GM12878 (cell line): ENCODE results near the gene POLE4. TPM values are rescaled to one million over a fixed set of nuclear protein-coding genes. Genes with fewer than 3 reads are reported as not detected.

Experiments
- ATAC-seq: fragments of 200-7000 bp; cut with Tn5 transposase; 3 replicates; pipeline ENCODE4 v1.9.1; 2020; ENCODE audit warnings: mild to moderate bottlenecking, moderate library complexity
- BruUV-seq: library from RNA; stranded (reverse); fragments of 400-500 nt; replicated peaks from 2 replicates; lab custom pipeline; 2021; lab: Mats Ljungman, UMichigan
- CTCF ChIA-PET: fragments of 300-600 bp; sonication (Branson Sonifier 250); formaldehyde crosslinking; extraction: SDS; loops from one replicate; lab custom pipeline; 2021; ENCODE audit warnings: inconsistent platforms; lab: Yijun Ruan, JAX
- POLR2A ChIA-PET: fragments of 350-600 bp; formaldehyde crosslinking; extraction: SDS; loops from one replicate; lab custom pipeline; 2021; ENCODE audit warnings: inconsistent platforms; lab: Charles Lee
- RAD21 ChIA-PET: fragments of 300-600 bp; sonication (Branson Sonifier 250); formaldehyde crosslinking; loops from one replicate; lab custom pipeline; 2023; ENCODE audit warnings: antibody characterized with exemption; ENCODE audit not compliant: unreplicated experiment; lab: Charles Lee
- SMC1A ChIA-PET: fragments of 300-600 bp; sonication (Branson Sonifier 250); formaldehyde crosslinking; loops from one replicate; lab custom pipeline; 2023; ENCODE audit not compliant: unreplicated experiment, uncharacterized antibody; lab: Charles Lee
- DNase-seq: peaks from one replicate; pipeline ENCODE4 v3.0.0-alpha.2; 2011; ENCODE audit warnings: low read depth, low spot score
- FAIRE-seq: peaks from 3 replicates; lab custom pipeline; 2011; peaks lifted over from hg19 to GRCh38; lab: Jason Lieb, UNC
- H2AFZ ChIP-seq: 2 replicates; pipeline ENCODE4 v1.6.0; 2011; ENCODE audit warnings: low read depth, low read length, control low read depth; ENCODE audit not compliant: control insufficient read depth
- H3K27ac ChIP-seq: 2 replicates; pipeline ENCODE4 v1.5.1; 2011; ENCODE audit warnings: control low read depth; ENCODE audit not compliant: control insufficient read depth, insufficient read depth
- H3K27me3 ChIP-seq, 2 experiments: replicated peaks in 1 of 2; 2 replicates each; pipeline versions ENCODE4 v1.6.0 to v1.6.1; 2011; ENCODE audit warnings: low read length in 1 of 2; ENCODE audit not compliant: control insufficient read depth in 2 of 2, insufficient read depth in 2 of 2
- H3K36me3 ChIP-seq, 2 experiments: 2 replicates each; pipeline ENCODE4 v1.5.1; 2011; ENCODE audit warnings: low read length in 1 of 2; ENCODE audit not compliant: control insufficient read depth in 2 of 2, insufficient read depth in 2 of 2
- H3K4me1 ChIP-seq: 2 replicates; pipeline ENCODE4 v1.6.1; 2011; ENCODE audit warnings: mild to moderate bottlenecking, low read length, moderate library complexity, mixed read lengths; ENCODE audit not compliant: control insufficient read depth, insufficient read depth
- H3K4me2 ChIP-seq: 2 replicates; pipeline ENCODE4 v1.6.0; 2011; ENCODE audit warnings: control low read depth; ENCODE audit not compliant: control insufficient read depth, insufficient read depth
- H3K4me3 ChIP-seq: fragments of 200-600 bp; sonication (generic); 2 replicates; pipeline ENCODE4 v1.5.1; 2016
- H3K79me2 ChIP-seq: 2 replicates; pipeline ENCODE4 v1.6.0; 2011; ENCODE audit warnings: low read length; ENCODE audit not compliant: control insufficient read depth, insufficient read depth
- H3K9ac ChIP-seq: 2 replicates; pipeline ENCODE4 v1.8.0; 2011; ENCODE audit warnings: low read length, control low read depth, mixed read lengths; ENCODE audit not compliant: control insufficient read depth, insufficient read depth
- H3K9me3 ChIP-seq: replicated peaks from 3 replicates; pipeline ENCODE4 v1.5.1; 2011; ENCODE audit warnings: mild to moderate bottlenecking, low read length; ENCODE audit not compliant: control insufficient read depth, insufficient read depth
- H4K20me1 ChIP-seq: 2 replicates; pipeline ENCODE4 v1.6.0; 2011; ENCODE audit not compliant: control insufficient read depth, insufficient read depth
- BMI1 ChIP-seq: fragments of 450-650 bp; IDR thresholded peaks from 2 replicates; pipeline ENCODE4 v1.6.1; 2016; ENCODE audit warnings: mild to moderate bottlenecking, moderate library complexity, borderline replicate concordance
- HDGF ChIP-seq: fragments of 450-650 bp; IDR thresholded peaks from 2 replicates; pipeline ENCODE4 v1.6.1; 2016; ENCODE audit warnings: antibody characterized with exemption
- IRF5 ChIP-seq: fragments of 450-650 bp; IDR thresholded peaks from 2 replicates; pipeline ENCODE4 v1.6.1; 2017; ENCODE audit warnings: borderline replicate concordance
- MAX ChIP-seq: IDR thresholded peaks from 2 replicates; pipeline ENCODE4 v1.6.1; 2012; ENCODE audit warnings: low read depth, low read length, improper control_type of control experiment
- MTA3 ChIP-seq: IDR thresholded peaks from 2 replicates; pipeline ENCODE4 v1.6.1; 2012; ENCODE audit warnings: low read length, inconsistent platforms, borderline replicate concordance
- PAX8 ChIP-seq: fragments of 450-650 bp; IDR thresholded peaks from 2 replicates; pipeline ENCODE4 v1.6.1; 2017; ENCODE audit warnings: mild to moderate bottlenecking, moderate library complexity
- SIX5 ChIP-seq: IDR thresholded peaks from 2 replicates; pipeline ENCODE4 v1.6.1; 2011; ENCODE audit warnings: mild to moderate bottlenecking, low read depth, low read length, moderate library complexity; ENCODE audit not compliant: severe bottlenecking
- SMC3 ChIP-seq: IDR thresholded peaks from 2 replicates; pipeline ENCODE4 v1.6.1; 2011; ENCODE audit warnings: low read length, improper control_type of control experiment, borderline replicate concordance
- ZNF384 ChIP-seq: IDR thresholded peaks from 2 replicates; pipeline ENCODE4 v1.6.1; 2012; ENCODE audit warnings: low read depth, mild to moderate bottlenecking, low read length, improper control_type of control experiment, borderline replicate concordance
- ZSCAN29 ChIP-seq: fragments of 450-650 bp; IDR thresholded peaks from 2 replicates; pipeline ENCODE4 v1.6.1; 2017; ENCODE audit warnings: mild to moderate bottlenecking, moderate library complexity
- WGBS: methylation state at CpG from one replicate; pipeline ENCODE4 v1.1.6; 2016; ENCODE audit warnings: low lambda C conversion rate; ENCODE audit not compliant: insufficient replicate concordance, insufficient coverage; ENCODE audit errors: missing lambda C conversion rate; 5-methylcytosine and 5-hydroxymethylcytosine counted together
- in situ Hi-C: fragments of 300-500 bp; cut with MboI; formaldehyde crosslinking; loops from 9 replicates; pipeline ENCODE4 v1.14.3; 2018; ENCODE audit warnings: mixed read lengths
- intact Hi-C: fragments of 100-400 bp; cut with micrococcal nuclease; formaldehyde crosslinking; loops from one replicate; pipeline ENCODE4 v1.14.2; 2022; ENCODE audit not compliant: unreplicated experiment
- polyA plus RNA-seq, 11 experiments: library from polyadenylated mRNA; depleted of rRNA in 4 of 11; unstranded in 6 of 11; stranded (reverse) in 5 of 11; fragments of >200 nt; fragmentation: Nextera tagmentation in 4 of 11; fragmentation: Illumina TruSeq in 1 of 11; extraction: Ambion mirVana in 4 of 11; extraction: Trizol in 1 of 11; gene quantifications; 1 replicate in 1 of 11; 2 replicates in 10 of 11; pipeline versions ENCODE4 v1.2.1 to v1.2.3, GENCODE V29; 2011 to 2016; ENCODE audit warnings: inconsistent platforms in 2 of 11, missing spikeins in 2 of 11, low read depth in 1 of 11
- total RNA-seq, 4 experiments: library from RNA; depleted of rRNA in 3 of 4; stranded (reverse); fragments of >200 nt in 3 of 4; fragmentation: Illumina TruSeq in 1 of 4; extraction: Trizol in 1 of 4; gene quantifications; 2 replicates each; pipeline versions ENCODE4 v1.2.1 to v1.2.3, GENCODE V29; 2013 to 2021
- TF ChIP-seq, protein P1 (sequence below): fragments of 450-650 bp; IDR thresholded peaks from 2 replicates; pipeline ENCODE4 v1.6.1; 2017; ENCODE audit warnings: mild to moderate bottlenecking, low read depth, inconsistent platforms; ENCODE audit not compliant: poor library complexity, severe bottlenecking

The POLE4 gene
- total and polyA plus RNA-seq, 10 of the 15 experiments (the other 5 are each of a cell fraction or from before 2014, with no cell fraction given), result 38.5 to 221 (median 66.8) TPM

DNA sequence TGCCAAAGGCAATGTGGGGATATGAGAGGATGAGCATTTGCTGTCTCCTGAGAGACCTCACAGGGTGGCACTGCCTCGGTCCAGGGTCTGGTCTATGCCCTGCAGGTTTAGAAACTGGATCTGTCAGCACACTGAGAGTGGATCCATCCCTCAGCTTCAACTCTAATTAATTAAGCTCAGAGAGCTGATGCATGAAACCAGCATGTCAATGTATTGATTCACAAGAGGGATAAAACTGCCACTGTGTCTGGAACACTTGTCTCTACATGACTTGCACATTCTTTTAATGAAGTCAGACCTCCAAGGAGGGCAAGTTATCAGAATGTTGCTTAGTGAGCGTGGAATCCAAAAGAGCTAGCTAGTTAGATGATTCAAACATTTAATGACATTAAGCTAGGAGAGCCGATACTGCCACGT lies 22.5 kb upstream of the POLE4 start:
- Histone ChIP-seq H3K4me3 (no peak overlapping the region), H3K27me3 (no peaks in the 10 kb centered on the region), H3K36me3 (no peaks in the 10 kb centered on the region), H3K79me2 (no peaks in the 10 kb centered on the region), H3K4me1 (no peaks in the 10 kb centered on the region), H3K27ac (no peak overlapping the region), H3K4me2 (no peak overlapping the region), H3K9me3 (no peaks in the 10 kb centered on the region), H2AFZ (no peak overlapping the region), H3K9ac (no peak overlapping the region), H4K20me1 (no peaks in the 10 kb centered on the region)
- ChIA-PET CTCF (interaction anchor here (1.0 to 1.1 kb wide), 2 partner anchors 128 to 692 kb away, joined by 3 read pairs; no protein-coding TSS in a partner anchor), SMC1A (interaction anchor here (0.8 kb wide), 1 partner anchor 9 kb away, joined by 4 read pairs; no protein-coding TSS in a partner anchor), POLR2A (no interaction called here), RAD21 (interaction anchor here (1.0 to 1.4 kb wide), 2 partner anchors 17 to 31 kb away, joined by 3 read pairs; no protein-coding TSS in a partner anchor)
- intact Hi-C loops (no loop called here), in situ Hi-C loops (no loop called here)
- DNase-seq, result no peak
- TF ChIP-seq BMI1 (no peak), MAX (no peak), MTA3 (no peak), IRF5 (no peak), PAX8 (no peak), SIX5 (no peak), ZNF384 (no peak), ZSCAN29 (no peak), SMC3 (no peak), HDGF (no peak)
- TF ChIP-seq, protein P1, sequence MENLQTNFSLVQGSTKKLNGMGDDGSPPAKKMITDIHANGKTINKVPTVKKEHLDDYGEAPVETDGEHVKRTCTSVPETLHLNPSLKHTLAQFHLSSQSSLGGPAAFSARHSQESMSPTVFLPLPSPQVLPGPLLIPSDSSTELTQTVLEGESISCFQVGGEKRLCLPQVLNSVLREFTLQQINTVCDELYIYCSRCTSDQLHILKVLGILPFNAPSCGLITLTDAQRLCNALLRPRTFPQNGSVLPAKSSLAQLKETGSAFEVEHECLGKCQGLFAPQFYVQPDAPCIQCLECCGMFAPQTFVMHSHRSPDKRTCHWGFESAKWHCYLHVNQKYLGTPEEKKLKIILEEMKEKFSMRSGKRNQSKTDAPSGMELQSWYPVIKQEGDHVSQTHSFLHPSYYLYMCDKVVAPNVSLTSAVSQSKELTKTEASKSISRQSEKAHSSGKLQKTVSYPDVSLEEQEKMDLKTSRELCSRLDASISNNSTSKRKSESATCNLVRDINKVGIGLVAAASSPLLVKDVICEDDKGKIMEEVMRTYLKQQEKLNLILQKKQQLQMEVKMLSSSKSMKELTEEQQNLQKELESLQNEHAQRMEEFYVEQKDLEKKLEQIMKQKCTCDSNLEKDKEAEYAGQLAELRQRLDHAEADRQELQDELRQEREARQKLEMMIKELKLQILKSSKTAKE, result no peak
- no TSS peak for BruUV-seq
- ATAC-seq, result no peak
- FAIRE-seq, result no peak
- 73% methylated on average over 4 of the region's 4 CpGs for WGBS
